Motor neuron (in vitro differentiated cells): Measurements from ENCODE around the gene USP36. TPM values are rescaled to one million over a fixed set of nuclear protein-coding genes. Genes with fewer than 3 reads are reported as not detected.
A peak's percentile ranks its signal among the peaks of the same experiment; 100 is the strongest.

Source experiments
- ATAC-seq, 8 experiments: fragments of 200-7000 bp; cut with Tn5 transposase; replicated peaks in 6 of 8; 2 replicates each; pipeline ENCODE4 v1.8.0; 2021; ENCODE audit warnings: mild to moderate bottlenecking in 8 of 8, moderate library complexity in 8 of 8
- H3K27ac ChIP-seq, 2 donors: fragments of 250-450 bp; sonication (Bioruptor Pico); 2 replicates each; pipeline ENCODE4 v1.9.0; 2021; ENCODE audit warnings: antibody characterized with exemption in 2 of 2, mild to moderate bottlenecking in 2 of 2, moderate library complexity in 1 of 2
- H3K4me1 ChIP-seq, 2 donors: fragments of 250-450 bp; sonication (Bioruptor Pico); replicated peaks in 1 of 2; 2 replicates each; pipeline ENCODE4 v1.6.1; 2021; ENCODE audit warnings: antibody characterized with exemption in 2 of 2, mild to moderate bottlenecking in 2 of 2, moderate library complexity in 1 of 2
- H3K4me3 ChIP-seq, 5 donors: fragments of 250-450 bp; sonication (Bioruptor Pico); 2 replicates each; pipeline ENCODE4 v1.9.0; 2021; ENCODE audit warnings: antibody characterized with exemption in 5 of 5, mild to moderate bottlenecking in 5 of 5, moderate library complexity in 4 of 5
- WGBS, 10 experiments: fragments of 450-650 bp; shearing (Covaris generic); methylation state at CpG; one replicate each; pipeline ENCODE4 v1.0.0; 2022; 5-methylcytosine and 5-hydroxymethylcytosine counted together
- in situ Hi-C, 9 experiments: fragments of 400-800 bp; cut with MboI; loops; one replicate each; pipeline ENCODE4 v1.15.0; 2021; ENCODE audit warnings: low sequenced_read_pairs in 9 of 9, low pct_unique_long_range_greater_than_20kb in 2 of 9; ENCODE audit not compliant: unreplicated experiment in 9 of 9
- total RNA-seq, 8 experiments: library from RNA; unstranded; fragments of 300-600 nt; gene quantifications; 2 replicates each; pipeline versions ENCODE4 v1.2.3 to v1.2.4, GENCODE V29; 2022

Gene USP36
- total RNA-seq, 8 experiments from 2014 or later, result 16.1 to 57.5 (median 25.9) TPM

GRCh38 chr17:78865682-78866390 lies 25.2 kb upstream of the USP36 start:
- H3K4me3 ChIP-seq, result no peak overlapping the region
- in situ Hi-C loops, result loop anchor here in 7 of 9 experiments (10.0 to 25.0 kb wide), 3 partner anchors 96 to 109 kb away; partner anchors contain the start of gene LGALS3BP (in 1 of the 7)
- peaks cover 3% of the 10 kb centered on the region in 2 donors for H3K4me1 ChIP-seq
- ATAC-seq, result peak; percentile 5 to 91 (median 32)
- no peak overlapping the region for H3K27ac ChIP-seq
- WGBS, 10 experiments, result 8 to 100% (median 17%) methylated on average over 1 to 17 of the region's 19 CpGs

- 80% methylated on average over 1 of the region's 1 CpG; no CpG with 5 or more reads in 9 of the 10 experiments for WGBS, 10 experiments
- in situ Hi-C loops, result loop anchor here in 7 of 9 experiments (10.0 to 25.0 kb wide), 3 partner anchors 98 to 111 kb away; partner anchors contain the start of gene LGALS3BP (in 1 of the 7)
- ATAC-seq, result no peak
- Histone ChIP-seq H3K27ac (no peak overlapping the region), H3K4me3 (no peak overlapping the region), H3K4me1 (peaks cover 3% of the 10 kb centered on the region in 2 donors)
Measured at GRCh38 chr17:78864117-78864516, 23.5 kb upstream of the USP36 start.

- H3K27ac ChIP-seq, result peak overlapping the region; percentile 40 to 82
- 38 to 93% (median 85%) methylated on average over 3 to 16 of the region's 17 CpGs for WGBS, 10 experiments
- in situ Hi-C loops, result loop anchor here in 7 of 9 experiments (10.0 to 25.0 kb wide), 3 partner anchors 100 to 112 kb away; partner anchors contain the start of gene LGALS3BP (in 1 of the 7)
- ATAC-seq, result peak; percentile 71 to 96 (median 92)
- peaks cover 3% of the 10 kb centered on the region in 2 donors for H3K4me1 ChIP-seq
- H3K4me3 ChIP-seq, result no peak overlapping the region
Measured at GRCh38 chr17:78862073-78863023, 21.7 kb upstream of the USP36 start.

DNA sequence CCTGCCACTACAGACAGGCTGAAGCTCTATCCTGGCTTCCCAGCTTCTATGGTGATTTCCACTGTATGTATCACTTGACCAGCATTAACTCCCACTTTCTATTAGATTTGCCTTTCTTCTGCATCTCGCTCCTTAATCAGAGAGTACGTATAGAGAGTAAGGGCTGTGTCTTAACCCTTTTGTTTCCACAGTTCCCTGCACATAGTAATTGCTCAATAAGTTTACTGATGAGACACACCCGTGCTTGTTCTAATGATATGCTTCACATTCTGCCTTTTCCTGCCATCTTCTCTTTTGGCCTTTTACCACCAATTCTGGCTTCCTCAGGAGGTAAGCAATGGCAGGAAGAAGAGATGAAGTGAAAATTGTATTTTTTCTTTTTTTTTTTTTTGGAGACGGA lies 20.6 kb upstream of the USP36 start:
- in situ Hi-C loops, result loop anchor here in 7 of 9 experiments (10.0 to 25.0 kb wide), 3 partner anchors 101 to 114 kb away; partner anchors contain the start of gene LGALS3BP (in 1 of the 7)
- no peak for ATAC-seq
- WGBS, 10 experiments, result 75 to 100% (median 96%) methylated on average over 2 to 4 of the region's 4 CpGs
- H3K27ac ChIP-seq, result no peak overlapping the region
- H3K4me3 ChIP-seq, result no peak overlapping the region
- H3K4me1 ChIP-seq, result peaks cover 3% of the 10 kb centered on the region in 2 donors

DNA sequence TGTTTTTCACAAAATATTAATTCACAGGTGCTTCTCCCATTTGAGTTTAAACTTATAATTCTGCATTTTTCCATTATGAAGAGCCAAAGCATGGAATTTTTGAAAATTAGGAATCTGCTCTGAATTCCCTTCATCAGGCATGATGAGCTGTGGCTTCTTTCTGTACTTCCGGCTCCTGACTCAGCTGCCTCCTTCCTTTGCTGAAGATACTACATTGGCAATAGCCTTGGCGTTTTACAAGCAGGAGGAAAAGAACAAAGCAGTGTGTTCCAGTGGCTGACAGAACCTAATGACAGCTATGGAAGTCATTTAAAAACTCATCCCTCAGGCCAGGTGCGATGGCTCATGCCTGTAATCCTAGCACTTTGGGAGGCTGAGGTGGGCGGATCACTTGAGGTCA lies 18.4 kb upstream of the USP36 start:
- Histone ChIP-seq H3K27ac (no peak overlapping the region), H3K4me1 (no peaks in the 10 kb centered on the region), H3K4me3 (no peak overlapping the region)
- in situ Hi-C loops, result loop anchor here in 3 of 9 experiments (25.0 kb wide), 1 partner anchor 103 kb away; no protein-coding TSS in a partner anchor
- WGBS, 10 experiments, result 55 to 100% (median 83%) methylated on average over 1 to 3 of the region's 4 CpGs; no CpG with 5 or more reads in 3 of the 10 experiments
- no peak for ATAC-seq

DNA sequence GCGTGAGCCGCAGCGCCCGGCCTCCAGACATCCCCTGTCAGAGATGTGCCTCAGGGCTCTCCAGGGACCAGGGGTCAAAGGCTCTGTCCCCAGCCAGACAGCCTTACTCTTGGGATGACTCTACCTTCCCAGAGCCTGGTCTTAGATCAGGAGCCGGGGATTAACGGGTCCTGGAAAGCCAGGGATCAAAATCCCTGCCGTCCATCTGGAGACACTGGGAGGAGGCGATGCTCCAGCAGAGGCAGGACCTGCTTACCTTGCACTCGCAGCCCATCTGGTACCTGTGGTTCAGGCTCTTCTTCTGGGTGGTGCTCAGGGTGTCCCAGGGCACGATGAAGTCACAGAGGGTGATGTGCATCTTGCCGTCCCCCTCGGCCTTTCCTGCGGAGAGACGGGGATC lies 16.7 kb upstream of the USP36 start:
- Histone ChIP-seq H3K4me1 (no peaks in the 10 kb centered on the region), H3K27ac (no peak overlapping the region), H3K4me3 (no peak overlapping the region)
- 80% methylated on average over 1 of the region's 14 CpGs; no CpG with 5 or more reads in 9 of the 10 experiments for WGBS, 10 experiments
- in situ Hi-C loops, result loop anchor here in 3 of 9 experiments (25.0 kb wide), 1 partner anchor 105 kb away; no protein-coding TSS in a partner anchor
- ATAC-seq, result no peak

- Histone ChIP-seq H3K4me1 (no peaks in the 10 kb centered on the region), H3K4me3 (no peak overlapping the region), H3K27ac (no peak overlapping the region)
- peak in 2 of 8 experiments; percentile 16 to 34 for ATAC-seq
- in situ Hi-C loops, result loop anchor here in 3 of 9 experiments (25.0 kb wide), 1 partner anchor 107 kb away; no protein-coding TSS in a partner anchor
- WGBS, 10 experiments, result 95% methylated on average over 11 of the region's 25 CpGs; no CpG with 5 or more reads in 9 of the 10 experiments
Measured at GRCh38 chr17:78855561-78856165, 15.0 kb upstream of the USP36 start.

DNA sequence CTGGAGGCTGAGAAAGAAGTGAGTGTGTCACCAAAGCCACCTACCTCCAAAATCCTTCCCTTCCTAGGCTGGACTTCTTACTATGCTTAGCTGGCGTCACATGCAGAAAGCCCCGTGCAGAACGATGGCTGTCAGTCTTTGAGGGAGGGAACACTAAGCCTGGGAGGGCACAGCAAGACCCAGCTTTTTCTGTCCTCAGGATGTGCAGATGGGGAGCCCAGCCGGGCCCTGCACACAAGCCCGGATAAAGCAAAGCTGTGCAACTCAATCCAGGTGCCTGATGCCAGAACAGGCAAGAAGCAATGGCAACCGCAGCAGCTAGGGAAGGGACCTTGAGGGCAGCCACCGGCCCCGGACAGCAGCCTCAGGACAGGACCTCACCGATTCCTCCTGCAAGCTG lies 13.9 kb upstream of the USP36 start:
- no peak overlapping the region for H3K4me3 ChIP-seq
- in situ Hi-C loops, result loop anchor here in 3 of 9 experiments (25.0 kb wide), 1 partner anchor 108 kb away; no protein-coding TSS in a partner anchor
- no peak for ATAC-seq
- WGBS, 10 experiments, result 73 to 100% (median 94%) methylated on average over 1 to 6 of the region's 9 CpGs; no CpG with 5 or more reads in 2 of the 10 experiments
- no peak overlapping the region for H3K27ac ChIP-seq
- H3K4me1 ChIP-seq, result no peaks in the 10 kb centered on the region

DNA sequence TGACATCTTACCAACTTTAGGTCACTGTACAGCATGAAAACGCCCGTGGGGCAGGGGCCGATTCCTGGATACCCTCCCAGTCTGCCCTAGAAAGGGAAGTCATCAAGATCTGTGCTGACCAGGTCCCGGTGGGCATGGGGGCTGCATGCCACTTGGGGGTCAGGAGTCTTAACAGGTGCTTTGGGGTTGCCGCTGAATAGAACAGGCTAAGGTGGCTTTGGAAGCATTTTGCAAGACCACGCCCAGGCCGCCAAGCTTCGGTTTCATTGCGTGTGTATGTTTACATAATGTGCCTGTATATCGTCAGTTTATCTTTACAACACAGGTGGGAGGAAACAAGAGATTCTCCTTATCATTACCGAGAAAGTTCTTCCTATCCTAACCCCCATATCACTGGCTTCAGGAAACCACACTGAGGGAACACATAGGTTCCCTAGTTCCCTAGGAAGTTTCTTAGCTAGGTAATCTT lies 13.3 kb upstream of the USP36 start:
- WGBS, 10 experiments, result 68 to 100% (median 84%) methylated on average over 1 to 11 of the region's 11 CpGs; no CpG with 5 or more reads in 2 of the 10 experiments
- Histone ChIP-seq H3K27ac (no peak overlapping the region), H3K4me1 (no peaks in the 10 kb centered on the region), H3K4me3 (no peak overlapping the region)
- no peak for ATAC-seq
- in situ Hi-C loops, result loop anchor here in 3 of 9 experiments (25.0 kb wide), 1 partner anchor 108 kb away; no protein-coding TSS in a partner anchor

DNA sequence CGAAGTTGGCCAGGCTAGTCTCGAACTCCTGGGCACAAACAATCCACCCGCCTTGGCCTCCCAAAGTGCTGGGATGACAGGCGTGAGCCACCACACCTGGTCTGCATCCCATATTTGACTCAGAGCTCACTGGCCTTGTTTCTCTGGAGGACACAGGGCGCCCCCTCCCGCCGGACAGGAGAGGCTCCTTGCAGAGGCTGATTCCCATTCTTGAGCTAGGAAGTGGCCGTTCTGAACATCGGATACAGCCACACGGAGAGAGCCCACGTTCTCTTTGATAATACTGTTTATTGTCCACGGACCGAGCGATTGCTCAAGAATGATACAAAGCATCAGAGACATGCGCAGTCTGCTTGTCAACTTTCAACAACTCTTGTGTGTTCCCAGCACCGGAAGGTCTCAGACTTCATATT lies 12.1 kb upstream of the USP36 start:
- in situ Hi-C loops, result loop anchor here in 3 of 9 experiments (25.0 kb wide), 1 partner anchor 110 kb away; no protein-coding TSS in a partner anchor
- no peaks in the 10 kb centered on the region for H3K4me1 ChIP-seq
- WGBS, 10 experiments, result 86 to 100% (median 93%) methylated on average over 1 to 15 of the region's 16 CpGs; no CpG with 5 or more reads in 2 of the 10 experiments
- ATAC-seq, result no peak
- H3K4me3 ChIP-seq, result no peak overlapping the region
- H3K27ac ChIP-seq, result no peak overlapping the region

GRCh38 chr17:78849026-78849425 lies 8.4 kb upstream of the USP36 start:
- no peak overlapping the region for H3K4me3 ChIP-seq
- no peaks in the 10 kb centered on the region for H3K4me1 ChIP-seq
- no peak overlapping the region for H3K27ac ChIP-seq
- no peak for ATAC-seq
- WGBS, 10 experiments, result 40 to 100% (median 93%) methylated on average over 1 to 5 of the region's 5 CpGs; no CpG with 5 or more reads in 1 of the 10 experiments
- in situ Hi-C loops, result no loop called here

DNA sequence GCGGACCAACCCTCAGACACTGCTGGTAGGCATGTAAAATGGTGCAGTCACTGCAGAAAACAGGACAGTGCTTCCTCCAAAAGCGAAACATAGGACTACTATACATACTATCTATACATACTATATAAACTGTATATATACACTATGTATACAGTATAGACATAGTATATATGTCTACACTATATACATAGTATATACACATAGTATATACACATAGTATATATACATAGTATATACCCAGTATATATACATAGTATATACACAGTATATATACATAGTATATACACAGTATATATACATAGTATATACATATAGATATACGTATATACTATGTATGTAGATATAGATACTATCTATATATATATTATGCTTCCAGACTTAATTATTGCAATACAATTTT lies 6.4 kb upstream of the USP36 start:
- Histone ChIP-seq H3K4me1 (no peaks in the 10 kb centered on the region), H3K27ac (no peak overlapping the region), H3K4me3 (no peak overlapping the region)
- 56 to 100% (median 92%) methylated on average over 2 to 3 of the region's 3 CpGs; no CpG with 5 or more reads in 4 of the 10 experiments for WGBS, 10 experiments
- no peak for ATAC-seq
- in situ Hi-C loops, result no loop called here
